WTC11 (cell line): ENCODE data around the gene ANAPC16. TPM values are rescaled to one million over a fixed set of nuclear protein-coding genes. Genes with fewer than 3 reads are reported as not detected.

Source experiments
- ATAC-seq: fragments of 200-7000 bp; cut with Tn5 transposase; 2 replicates; pipeline ENCODE4 v1.10.0; 2021; ENCODE audit warnings: mild to moderate bottlenecking, moderate library complexity
- CTCF ChIA-PET: fragments of 300-600 bp; sonication (Branson Sonifier 250); formaldehyde crosslinking; loops from one replicate; lab custom pipeline; 2021; ENCODE audit warnings: antibody characterized with exemption; lab: Charles Lee
- POLR2A ChIA-PET: fragments of 350-600 bp; sonication (Branson Sonifier 250); formaldehyde crosslinking; loops from one replicate; lab custom pipeline; 2021; ENCODE audit warnings: antibody characterized with exemption; lab: Charles Lee
- DNase-seq: peaks from one replicate; pipeline ENCODE4 v3.0.0; 2021; ENCODE audit warnings: low spot score
- H3K27ac Mint-ChIP-seq: 2 replicates; pipeline ENCODE4 v1.8.0; 2021; ENCODE audit warnings: mixed read lengths
- H3K27me3 Mint-ChIP-seq: 2 replicates; pipeline ENCODE4 v1.8.0; 2021; ENCODE audit warnings: low read depth, mild to moderate bottlenecking, moderate library complexity, mixed read lengths
- H3K36me3 Mint-ChIP-seq: 2 replicates; pipeline ENCODE4 v1.8.0; 2021; ENCODE audit warnings: mixed read lengths
- H3K4me1 Mint-ChIP-seq: 2 replicates; pipeline ENCODE4 v1.8.0; 2022; ENCODE audit warnings: mixed read lengths
- H3K4me3 Mint-ChIP-seq: 2 replicates; pipeline ENCODE4 v1.8.0; 2021; ENCODE audit warnings: mild to moderate bottlenecking, moderate library complexity, mixed read lengths
- H3K9me3 Mint-ChIP-seq: 2 replicates; pipeline ENCODE4 v1.8.0; 2021; ENCODE audit warnings: mixed read lengths
- ATF3 ChIP-seq: sonication (generic); formaldehyde crosslinking; conservative IDR thresholded peaks from 2 replicates; pipeline ENCODE4 v1.8.1; 2022; ENCODE audit warnings: mild to moderate bottlenecking, missing genetic modification reagents
- CBFB ChIP-seq: sonication (generic); formaldehyde crosslinking; IDR thresholded peaks from 2 replicates; pipeline ENCODE4 v1.8.1; 2022; ENCODE audit warnings: mild to moderate bottlenecking, low read depth, missing genetic modification reagents
- E2F5 ChIP-seq: sonication (generic); formaldehyde crosslinking; IDR thresholded peaks from 2 replicates; pipeline ENCODE4 v1.8.1; 2022; ENCODE audit warnings: mild to moderate bottlenecking, moderate library complexity, missing genetic modification reagents
- EMX1 ChIP-seq: fragments of 250-450 bp; sonication (Bioruptor Pico); IDR thresholded peaks from 2 replicates; pipeline ENCODE4 v1.8.0; 2021; ENCODE audit warnings: mild to moderate bottlenecking
- ERG ChIP-seq: fragments of 250-450 bp; sonication (Bioruptor Pico); IDR thresholded peaks from 2 replicates; pipeline ENCODE4 v1.8.0; 2021; ENCODE audit warnings: mild to moderate bottlenecking
- ETV6 ChIP-seq: sonication (generic); formaldehyde crosslinking; IDR thresholded peaks from 2 replicates; pipeline ENCODE4 v1.8.1; 2022; ENCODE audit warnings: mild to moderate bottlenecking, missing genetic modification reagents
- FOXJ3 ChIP-seq: sonication (generic); formaldehyde crosslinking; IDR thresholded peaks from 2 replicates; pipeline ENCODE4 v1.9.0; 2021; ENCODE audit warnings: missing genetic modification reagents, mild to moderate bottlenecking, borderline replicate concordance
- FOXK1 ChIP-seq: sonication (generic); formaldehyde crosslinking; IDR thresholded peaks from 2 replicates; pipeline ENCODE4 v1.8.0; 2022; ENCODE audit warnings: mild to moderate bottlenecking, moderate library complexity, missing genetic modification reagents
- GABPB1 ChIP-seq: sonication (generic); formaldehyde crosslinking; IDR thresholded peaks from 2 replicates; pipeline ENCODE4 v1.8.1; 2023; ENCODE audit warnings: mild to moderate bottlenecking, missing genetic modification reagents
- GRHL2 ChIP-seq: fragments of 250-450 bp; sonication (Bioruptor Pico); IDR thresholded peaks from 2 replicates; pipeline ENCODE4 v1.8.0; 2022; ENCODE audit warnings: mild to moderate bottlenecking, moderate library complexity; ENCODE audit not compliant: insufficient replicate concordance, severe bottlenecking
- HMGXB4 ChIP-seq: sonication (generic); formaldehyde crosslinking; IDR thresholded peaks from 2 replicates; pipeline ENCODE4 v1.8.1; 2023; ENCODE audit warnings: mild to moderate bottlenecking, moderate library complexity, missing genetic modification reagents
- MAX ChIP-seq: sonication (generic); formaldehyde crosslinking; IDR thresholded peaks from 2 replicates; pipeline ENCODE4 v1.8.0; 2022; ENCODE audit warnings: mild to moderate bottlenecking, missing genetic modification reagents
- MYBL2 ChIP-seq: sonication (generic); formaldehyde crosslinking; IDR thresholded peaks from 2 replicates; pipeline ENCODE4 v1.8.1; 2023; ENCODE audit warnings: mild to moderate bottlenecking, moderate library complexity, missing genetic modification reagents
- SP1 ChIP-seq: sonication (generic); formaldehyde crosslinking; conservative IDR thresholded peaks from 2 replicates; pipeline ENCODE4 v1.8.1; 2022; ENCODE audit warnings: missing genetic modification reagents
- TEAD1 ChIP-seq: sonication (generic); formaldehyde crosslinking; IDR thresholded peaks from 2 replicates; pipeline ENCODE4 v1.8.0; 2022; ENCODE audit warnings: mild to moderate bottlenecking, missing genetic modification reagents
- USF1 ChIP-seq: sonication (generic); formaldehyde crosslinking; IDR thresholded peaks from 2 replicates; pipeline ENCODE4 v1.8.0; 2022; ENCODE audit warnings: mild to moderate bottlenecking, missing genetic modification reagents
- ZNF416 ChIP-seq: fragments of 250-450 bp; sonication (Bioruptor Pico); IDR thresholded peaks from 2 replicates; pipeline ENCODE4 v1.9.0; 2021; ENCODE audit warnings: mild to moderate bottlenecking, inconsistent platforms
- ZNF423 ChIP-seq: fragments of 250-450 bp; sonication (Bioruptor Pico); IDR thresholded peaks from 2 replicates; pipeline ENCODE4 v2.1.2; 2022; ENCODE audit warnings: mild to moderate bottlenecking, moderate library complexity
- ZNF425 ChIP-seq: fragments of 250-450 bp; sonication (Bioruptor Pico); conservative IDR thresholded peaks from 2 replicates; pipeline ENCODE4 v1.9.0; 2021; ENCODE audit warnings: mild to moderate bottlenecking
- ZNF532 ChIP-seq: fragments of 250-450 bp; sonication (Bioruptor Pico); IDR thresholded peaks from 2 replicates; pipeline ENCODE4 v1.9.0; 2021; ENCODE audit warnings: mild to moderate bottlenecking, borderline replicate concordance
- total RNA-seq: library from RNA; stranded (reverse); gene quantifications from 3 replicates; pipeline ENCODE4 v1.2.3, GENCODE V29; 2021

Gene ANAPC16
- total RNA-seq, 1 experiment from 2014 or later = 52.3 TPM

- Mint-ChIP-seq H3K36me3 (no peaks in the 10 kb centered on the region), H3K27me3 (no peaks in the 10 kb centered on the region), H3K27ac (peak overlapping the region; percentile 98), H3K4me3 (peak overlapping the region; percentile 57)
- POLR2A ChIA-PET = interaction anchor here (0.7 to 2.6 kb wide), 4 partner anchors 19 to 70 kb away, joined by 3 to 24 read pairs (median 4); partner anchors contain the start of gene DDIT4
- peak; percentile 78 for DNase-seq
- TF ChIP-seq ZNF532 (no peak), SP1 (peak; percentile 62; the same call in 1 of the 2 replicates), CBFB (CRISPR knock-in tag) (no peak), ZNF416 (CRISPR knock-in tag) (no peak), MAX (CRISPR knock-in tag) (peak; percentile 54; the same call in 1 of the 2 replicates), FOXK1 (CRISPR knock-in tag) (no peak), MYBL2 (CRISPR knock-in tag) (0 out of 2 replicates have a peak, but pooled peaks have one; percentile 50), HMGXB4 (CRISPR knock-in tag) (no peak), E2F5 (CRISPR knock-in tag) (peak; percentile 40; the same call in 1 of the 2 replicates), TEAD1 (CRISPR knock-in tag) (peak; percentile 25; the same call in 1 of the 2 replicates), GABPB1 (CRISPR knock-in tag) (0 out of 2 replicates have a peak, but pooled peaks have one; percentile 17)
- TF ChIP-seq, all 79 proteins: peak for 6
- no peaks in the 10 kb centered on the region for H3K9me3 Mint-ChIP-seq
- ATAC-seq = peak; percentile 94
- H3K4me1 Mint-ChIP-seq = peaks cover 41% of the 10 kb centered on the region
- CTCF ChIA-PET = interaction anchor here (0.5 to 1.6 kb wide), 4 partner anchors 20 to 82 kb away, joined by 3 to 6 read pairs (median 4); no protein-coding TSS in a partner anchor
Observed at GRCh38 chr10:72254813-72255568, 39.2 kb downstream of the ANAPC16 start.

- Mint-ChIP-seq H3K4me1 (peaks cover 49% of the 10 kb centered on the region), H3K4me3 (no peak overlapping the region), H3K9me3 (no peaks in the 10 kb centered on the region), H3K36me3 (no peaks in the 10 kb centered on the region), H3K27ac (no peak overlapping the region), H3K27me3 (no peaks in the 10 kb centered on the region; the same call in 1 of the 2 replicates)
- ATAC-seq (no peak), DNase-seq (no peak)
- ChIA-PET CTCF (interaction anchor here (1.1 to 1.6 kb wide), 2 partner anchors 19 to 76 kb away, joined by 4 to 6 read pairs; no protein-coding TSS in a partner anchor), POLR2A (interaction anchor here (0.6 to 1.0 kb wide), 3 partner anchors 18 to 76 kb away, joined by 3 read pairs; partner anchors contain the start of gene DDIT4)
- TF ChIP-seq ERG (CRISPR knock-in tag) (no peak), ATF3 (CRISPR knock-in tag) (no peak), ZNF423 (CRISPR knock-in tag) (no peak), GRHL2 (CRISPR knock-in tag) (no peak), ETV6 (CRISPR knock-in tag) (no peak), FOXJ3 (CRISPR knock-in tag) (no peak), ZNF425 (CRISPR knock-in tag) (no peak), SP1 (no peak), USF1 (CRISPR knock-in tag) (no peak), EMX1 (CRISPR knock-in tag) (no peak)
Observed at GRCh38 chr10:72255977-72256729, 40.3 kb downstream of the ANAPC16 start.
